Neural progenitor cell (in vitro differentiated cells): Measurements from ENCODE around the gene PTPRR.

Source experiments
- CTCF ChIP-seq: fragments of 200-600 bp; sonication (generic); IDR thresholded peaks from 2 replicates; pipeline ENCODE4 v1.5.1; 2017; ENCODE audit warnings: antibody characterized with exemption, mild to moderate bottlenecking
- EZH2 ChIP-seq: fragments of 200-600 bp; sonication (generic); IDR thresholded peaks from 2 replicates; pipeline ENCODE4 v1.6.1; 2017; ENCODE audit warnings: antibody characterized with exemption, mild to moderate bottlenecking, moderate library complexity
- EZH2phosphoT487 ChIP-seq: fragments of 200-600 bp; sonication (generic); IDR thresholded peaks from 2 replicates; pipeline ENCODE4 v1.6.1; 2017; ENCODE audit warnings: antibody characterized with exemption

DNA sequence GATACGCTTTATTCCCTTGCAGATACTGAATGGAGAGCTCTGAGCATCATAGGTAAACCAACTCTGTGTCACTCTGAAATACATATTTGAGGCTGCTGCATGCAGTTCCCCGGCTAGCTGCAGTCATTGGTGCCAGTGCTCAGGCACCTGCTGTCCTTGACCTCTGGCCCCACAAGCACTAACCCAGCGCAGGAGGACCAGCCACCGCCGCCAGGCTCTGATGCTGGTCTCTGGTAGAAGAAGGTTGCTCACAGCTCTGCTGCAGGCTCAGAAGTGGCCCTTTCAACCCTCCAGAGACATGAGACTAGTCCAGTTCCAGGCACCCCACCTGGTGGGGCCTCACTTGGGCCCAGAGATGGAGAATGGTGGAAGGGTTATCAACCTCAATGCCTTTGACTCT, 248.8 kb downstream of the PTPRR start:
- TF ChIP-seq CTCF (no peak), EZH2phosphoT487 (no peak), EZH2 (no peak)
